Adrenal gland (tissue), 5 donors: ENCODE measurements around the gene ZNRF1.

Source experiments
- POLR2A ChIP-seq, 2 donors: fragments of 450-650 bp; IDR thresholded peaks; one replicate each; pipeline ENCODE4 v1.6.1; 2017; ENCODE audit warnings: antibody characterized with exemption in 2 of 2, mild to moderate bottlenecking in 2 of 2, moderate library complexity in 1 of 2
- TF ChIP-seq, protein P1 (sequence below), 6 experiments: fragments of 450-650 bp in 4 of 6; fragments of 200-600 bp in 2 of 6; sonication (generic) in 1 of 6; IDR thresholded peaks; 1 replicate in 5 of 6; 2 replicates in 1 of 6; pipeline versions ENCODE4 v1.5.1 to v1.8.0; 2016 to 2021; ENCODE audit warnings: antibody characterized with exemption in 6 of 6, mild to moderate bottlenecking in 2 of 6, moderate library complexity in 1 of 6
- donor health status: DM: no; HTN: no; CAD: no.

DNA sequence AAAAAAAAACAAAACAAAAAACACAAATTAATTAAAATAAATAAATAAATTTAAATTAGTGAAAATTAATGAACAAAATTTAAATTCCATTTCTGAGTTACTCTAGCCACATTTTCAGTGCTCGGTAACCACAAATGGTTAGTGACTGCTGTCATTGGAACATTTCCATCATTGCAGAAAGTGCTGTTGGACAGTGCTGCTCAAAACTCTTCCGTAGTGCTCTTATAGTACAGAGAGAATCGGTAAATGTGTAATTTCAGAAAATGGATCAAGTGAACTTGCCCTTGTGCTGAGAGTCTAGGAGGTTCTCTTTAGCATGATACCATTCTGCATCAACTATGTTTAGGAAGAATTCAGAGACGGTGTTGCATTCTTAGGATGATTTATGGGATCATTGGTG is 23.7 kb downstream of the ZNRF1 start:
- TF ChIP-seq, protein P1, sequence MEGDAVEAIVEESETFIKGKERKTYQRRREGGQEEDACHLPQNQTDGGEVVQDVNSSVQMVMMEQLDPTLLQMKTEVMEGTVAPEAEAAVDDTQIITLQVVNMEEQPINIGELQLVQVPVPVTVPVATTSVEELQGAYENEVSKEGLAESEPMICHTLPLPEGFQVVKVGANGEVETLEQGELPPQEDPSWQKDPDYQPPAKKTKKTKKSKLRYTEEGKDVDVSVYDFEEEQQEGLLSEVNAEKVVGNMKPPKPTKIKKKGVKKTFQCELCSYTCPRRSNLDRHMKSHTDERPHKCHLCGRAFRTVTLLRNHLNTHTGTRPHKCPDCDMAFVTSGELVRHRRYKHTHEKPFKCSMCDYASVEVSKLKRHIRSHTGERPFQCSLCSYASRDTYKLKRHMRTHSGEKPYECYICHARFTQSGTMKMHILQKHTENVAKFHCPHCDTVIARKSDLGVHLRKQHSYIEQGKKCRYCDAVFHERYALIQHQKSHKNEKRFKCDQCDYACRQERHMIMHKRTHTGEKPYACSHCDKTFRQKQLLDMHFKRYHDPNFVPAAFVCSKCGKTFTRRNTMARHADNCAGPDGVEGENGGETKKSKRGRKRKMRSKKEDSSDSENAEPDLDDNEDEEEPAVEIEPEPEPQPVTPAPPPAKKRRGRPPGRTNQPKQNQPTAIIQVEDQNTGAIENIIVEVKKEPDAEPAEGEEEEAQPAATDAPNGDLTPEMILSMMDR (IDR thresholded peaks at IDR 0.05), result no peak
- TF ChIP-seq POLR2A (IDR thresholded peaks at IDR 0.05), result no peak
